ENCODE data around the gene SRP68. TPM values are rescaled to one million over a fixed set of nuclear protein-coding genes. Genes with fewer than 3 reads are reported as not detected.

Gene SRP68
- polyA plus RNA-seq, 1 donor: 65.2 TPM

GRCh38 chr17:76090517-76091129 lies 18.3 kb upstream of the SRP68 start:
- peaks cover 94% of the 10 kb centered on the region for H3K36me3 ChIP-seq (ENCODE audit: control insufficient read depth, insufficient read depth, low read length)
- no peaks in the 10 kb centered on the region for H3K9me3 ChIP-seq (ENCODE audit: control insufficient read depth, low read depth, low read length)
- H3K27ac ChIP-seq (ENCODE audit: low read length): no peak overlapping the region
- WGBS (ENCODE audit: insufficient coverage, low lambda C conversion rate): no CpG with 5 or more reads among the region's 17 CpGs
- DNase-seq: no peak
- no peak overlapping the region for H3K4me3 ChIP-seq (ENCODE audit: low read length)
- no peaks in the 10 kb centered on the region for H3K27me3 ChIP-seq (ENCODE audit: control insufficient read depth, insufficient read depth, low read length)
- no peaks in the 10 kb centered on the region for H3K4me1 ChIP-seq (ENCODE audit: control insufficient read depth, insufficient read depth, low read length)

GRCh38 chr17:76089680-76090516 lies 17.6 kb upstream of the SRP68 start:
- WGBS (ENCODE audit: insufficient coverage, low lambda C conversion rate): no CpG with 5 or more reads among the region's 32 CpGs
- no peak for DNase-seq
- no peaks in the 10 kb centered on the region for H3K9me3 ChIP-seq (ENCODE audit: control insufficient read depth, low read depth, low read length)
- H3K4me1 ChIP-seq (ENCODE audit: control insufficient read depth, insufficient read depth, low read length): no peaks in the 10 kb centered on the region
- no peak overlapping the region for H3K27ac ChIP-seq (ENCODE audit: low read length)
- peaks cover 96% of the 10 kb centered on the region for H3K36me3 ChIP-seq (ENCODE audit: control insufficient read depth, insufficient read depth, low read length)
- H3K4me3 ChIP-seq (ENCODE audit: low read length): no peak overlapping the region
- H3K27me3 ChIP-seq (ENCODE audit: control insufficient read depth, insufficient read depth, low read length): no peaks in the 10 kb centered on the region

GRCh38 chr17:76088868-76089576 lies 16.7 kb upstream of the SRP68 start:
- WGBS (ENCODE audit: insufficient coverage, low lambda C conversion rate): no CpG with 5 or more reads among the region's 25 CpGs
- no peaks in the 10 kb centered on the region for H3K27me3 ChIP-seq (ENCODE audit: control insufficient read depth, insufficient read depth, low read length)
- no peak overlapping the region for H3K4me3 ChIP-seq (ENCODE audit: low read length)
- H3K4me1 ChIP-seq (ENCODE audit: control insufficient read depth, insufficient read depth, low read length): no peaks in the 10 kb centered on the region
- no peaks in the 10 kb centered on the region for H3K9me3 ChIP-seq (ENCODE audit: control insufficient read depth, low read depth, low read length)
- H3K36me3 ChIP-seq (ENCODE audit: control insufficient read depth, insufficient read depth, low read length): peaks cover 97% of the 10 kb centered on the region
- H3K27ac ChIP-seq (ENCODE audit: low read length): no peak overlapping the region
- DNase-seq: no peak

DNA sequence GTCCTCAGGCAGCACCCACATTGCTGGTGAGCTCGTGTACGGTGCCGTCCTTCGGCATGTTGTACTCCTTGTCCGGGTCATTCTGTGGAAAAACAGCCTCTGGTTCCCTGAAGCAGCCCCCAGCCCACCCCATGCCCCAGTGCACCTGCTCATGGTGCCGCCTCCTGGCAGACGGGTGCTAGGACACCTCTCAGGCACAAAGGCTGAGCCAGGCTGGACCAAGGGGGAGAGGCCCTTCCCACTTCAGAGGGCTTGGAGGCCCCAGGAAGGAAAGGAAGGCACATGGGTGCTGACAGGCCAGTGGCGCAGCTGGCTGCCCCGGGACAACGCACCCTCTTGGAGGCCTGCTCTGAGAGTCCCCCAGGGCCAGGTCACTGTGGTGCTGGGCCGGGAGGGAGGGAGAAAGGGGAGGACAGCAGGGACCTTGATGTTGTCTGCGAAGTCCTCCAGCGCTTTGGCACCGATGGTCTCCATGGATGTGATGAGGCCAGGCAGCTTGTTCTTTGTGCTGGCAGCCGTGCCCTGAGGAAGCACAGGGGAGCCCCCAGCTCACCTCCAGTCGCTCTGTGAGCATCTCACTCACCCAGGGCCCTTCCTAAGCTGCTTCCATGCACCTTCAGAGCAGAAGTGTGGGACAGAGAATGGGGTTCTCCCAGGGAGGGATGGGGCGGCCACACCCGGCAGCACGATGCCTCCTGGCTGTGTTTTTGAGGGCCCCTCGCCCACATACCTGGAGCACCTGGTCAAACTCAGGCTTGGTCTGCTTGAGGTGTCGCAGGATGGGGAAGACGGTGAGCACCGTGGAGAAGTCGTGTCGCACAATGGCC lies 15.9 kb upstream of the SRP68 start:
- no peak for DNase-seq
- Histone ChIP-seq H3K27ac (ENCODE audit: low read length) (no peak overlapping the region), H3K36me3 (ENCODE audit: control insufficient read depth, insufficient read depth, low read length) (peaks cover 97% of the 10 kb centered on the region), H3K4me1 (ENCODE audit: control insufficient read depth, insufficient read depth, low read length) (no peaks in the 10 kb centered on the region), H3K9me3 (ENCODE audit: control insufficient read depth, low read depth, low read length) (no peaks in the 10 kb centered on the region), H3K27me3 (ENCODE audit: control insufficient read depth, insufficient read depth, low read length) (no peaks in the 10 kb centered on the region), H3K4me3 (ENCODE audit: low read length) (no peak overlapping the region)
- no CpG with 5 or more reads among the region's 25 CpGs for WGBS (ENCODE audit: insufficient coverage, low lambda C conversion rate)

DNA sequence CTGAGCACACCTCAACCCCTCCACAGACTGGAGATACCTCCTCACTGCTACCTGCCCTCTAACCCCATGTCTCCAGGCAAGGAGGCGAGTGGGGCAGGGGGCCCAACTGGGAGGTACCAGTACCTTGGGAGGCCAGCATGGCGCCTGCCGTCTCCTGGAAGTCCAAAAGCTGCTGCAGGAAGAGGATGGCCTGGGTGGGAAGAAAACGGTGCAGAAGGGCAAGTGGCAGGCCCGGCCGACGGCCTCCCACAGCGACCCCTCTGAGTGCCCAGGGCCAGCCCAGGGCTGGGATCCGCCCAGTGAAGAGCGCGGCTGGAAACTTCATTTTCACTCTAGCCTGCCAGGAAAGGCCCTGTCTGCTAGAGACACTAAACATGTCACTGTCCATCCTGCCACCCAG lies 15.2 kb upstream of the SRP68 start:
- no peak overlapping the region for H3K4me3 ChIP-seq (ENCODE audit: low read length)
- no peak for DNase-seq
- H3K9me3 ChIP-seq (ENCODE audit: control insufficient read depth, low read depth, low read length): no peaks in the 10 kb centered on the region
- H3K27ac ChIP-seq (ENCODE audit: low read length): no peak overlapping the region
- H3K27me3 ChIP-seq (ENCODE audit: control insufficient read depth, insufficient read depth, low read length): no peaks in the 10 kb centered on the region
- no CpG with 5 or more reads among the region's 11 CpGs for WGBS (ENCODE audit: insufficient coverage, low lambda C conversion rate)
- H3K36me3 ChIP-seq (ENCODE audit: control insufficient read depth, insufficient read depth, low read length): peaks cover 97% of the 10 kb centered on the region
- no peaks in the 10 kb centered on the region for H3K4me1 ChIP-seq (ENCODE audit: control insufficient read depth, insufficient read depth, low read length)

DNA sequence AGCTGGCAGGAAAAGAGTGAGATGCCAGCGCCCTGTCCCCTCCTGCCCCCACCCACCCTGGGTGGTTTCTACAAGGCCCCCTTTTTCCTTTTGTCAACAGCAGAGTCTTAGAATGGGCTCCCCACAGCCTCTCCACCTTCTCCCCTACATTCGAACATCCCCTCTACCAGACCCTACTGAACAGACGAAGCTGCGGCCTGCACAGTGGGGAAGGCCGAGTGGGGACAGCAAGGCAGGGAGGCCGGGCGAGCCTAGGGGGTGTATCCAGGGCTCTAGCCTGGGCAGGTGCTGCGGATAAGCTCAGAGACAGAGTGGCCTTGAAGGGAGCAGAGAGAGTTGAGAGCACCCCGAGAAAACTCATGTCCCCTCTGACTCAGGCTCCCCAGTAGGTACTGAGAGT lies 14.1 kb upstream of the SRP68 start:
- no CpG with 5 or more reads among the region's 9 CpGs for WGBS (ENCODE audit: insufficient coverage, low lambda C conversion rate)
- no peak overlapping the region for H3K27ac ChIP-seq (ENCODE audit: low read length)
- no peaks in the 10 kb centered on the region for H3K4me1 ChIP-seq (ENCODE audit: control insufficient read depth, insufficient read depth, low read length)
- H3K27me3 ChIP-seq (ENCODE audit: control insufficient read depth, insufficient read depth, low read length): no peaks in the 10 kb centered on the region
- peaks cover 91% of the 10 kb centered on the region for H3K36me3 ChIP-seq (ENCODE audit: control insufficient read depth, insufficient read depth, low read length)
- DNase-seq: no peak
- no peak overlapping the region for H3K4me3 ChIP-seq (ENCODE audit: low read length)
- no peaks in the 10 kb centered on the region for H3K9me3 ChIP-seq (ENCODE audit: control insufficient read depth, low read depth, low read length)

DNA sequence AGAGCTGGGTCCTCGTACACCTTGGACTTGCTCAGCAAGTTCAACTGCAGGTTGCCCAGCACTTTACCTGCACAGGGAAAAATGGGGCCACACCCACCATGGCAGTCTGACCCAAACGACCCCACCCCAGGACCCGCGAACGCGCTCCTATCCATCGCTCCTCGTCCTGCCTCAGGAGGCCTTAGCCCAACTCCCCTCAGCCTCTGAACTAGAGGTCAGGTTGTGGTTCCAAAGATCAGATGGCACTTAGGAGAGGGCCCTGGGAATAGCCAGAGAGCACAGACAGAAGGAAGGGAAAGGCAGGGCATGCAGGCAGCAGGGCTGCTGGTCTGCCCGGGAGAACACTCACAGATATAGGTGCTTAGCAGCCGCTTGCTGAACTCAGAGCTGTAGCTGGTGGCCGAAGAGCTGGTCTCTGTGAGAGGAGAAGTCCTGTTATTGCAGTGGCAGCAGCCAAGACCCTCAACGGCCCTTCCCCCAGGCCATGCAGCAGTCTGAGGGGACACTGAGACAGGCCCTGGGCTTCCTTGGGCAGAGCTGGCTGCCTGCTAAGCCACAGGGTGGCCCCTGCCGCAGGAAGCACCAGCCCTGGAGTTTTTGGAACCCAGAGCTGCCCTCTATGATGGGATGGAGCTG lies 13.5 kb upstream of the SRP68 start:
- H3K36me3 ChIP-seq (ENCODE audit: control insufficient read depth, insufficient read depth, low read length): peaks cover 86% of the 10 kb centered on the region
- no peaks in the 10 kb centered on the region for H3K27me3 ChIP-seq (ENCODE audit: control insufficient read depth, insufficient read depth, low read length)
- no peak overlapping the region for H3K27ac ChIP-seq (ENCODE audit: low read length)
- no peak overlapping the region for H3K4me3 ChIP-seq (ENCODE audit: low read length)
- no peaks in the 10 kb centered on the region for H3K9me3 ChIP-seq (ENCODE audit: control insufficient read depth, low read depth, low read length)
- no CpG with 5 or more reads among the region's 13 CpGs for WGBS (ENCODE audit: insufficient coverage, low lambda C conversion rate)
- no peak for DNase-seq
- H3K4me1 ChIP-seq (ENCODE audit: control insufficient read depth, insufficient read depth, low read length): no peaks in the 10 kb centered on the region

GRCh38 chr17:76085066-76085730 lies 12.9 kb upstream of the SRP68 start:
- no CpG with 5 or more reads among the region's 17 CpGs for WGBS (ENCODE audit: insufficient coverage, low lambda C conversion rate)
- peaks cover 80% of the 10 kb centered on the region for H3K36me3 ChIP-seq (ENCODE audit: control insufficient read depth, insufficient read depth, low read length)

DNA sequence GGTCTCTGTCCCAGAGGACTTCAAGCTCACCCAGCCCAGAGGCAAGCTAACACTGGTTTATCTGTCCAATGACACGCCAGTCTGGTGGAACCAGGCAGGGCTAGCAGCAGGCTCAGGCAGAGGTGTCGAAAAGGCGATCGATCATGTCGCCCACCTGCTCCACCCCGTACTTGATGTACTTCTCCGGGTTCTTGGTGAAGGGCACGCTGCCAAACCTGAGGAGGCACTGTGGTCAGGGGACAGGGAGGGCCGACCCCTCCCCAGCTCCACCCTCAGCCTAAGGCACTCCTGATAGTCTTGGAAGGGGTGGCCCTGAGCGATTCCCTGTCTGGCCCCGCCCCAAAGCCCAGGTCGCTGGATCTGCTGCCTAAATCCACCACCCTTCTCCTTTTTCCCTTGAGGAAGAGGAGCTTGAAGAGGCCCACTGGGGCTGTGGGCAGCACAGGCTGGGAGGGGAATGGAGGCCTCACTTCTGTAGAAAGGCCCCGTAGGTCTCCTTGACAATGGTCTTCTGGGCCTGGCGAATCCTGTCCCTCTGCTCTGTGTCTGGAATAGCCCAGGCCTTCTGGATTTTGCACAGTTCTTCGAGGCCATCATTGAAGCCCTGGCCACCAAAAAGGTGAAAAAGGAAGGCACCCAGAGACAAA lies 11.3 kb upstream of the SRP68 start:
- H3K27me3 ChIP-seq (ENCODE audit: control insufficient read depth, insufficient read depth, low read length): peaks cover 13% of the 10 kb centered on the region
- peaks cover 64% of the 10 kb centered on the region for H3K36me3 ChIP-seq (ENCODE audit: control insufficient read depth, insufficient read depth, low read length)
- H3K4me1 ChIP-seq (ENCODE audit: control insufficient read depth, insufficient read depth, low read length): peaks cover 16% of the 10 kb centered on the region
- no peaks in the 10 kb centered on the region for H3K9me3 ChIP-seq (ENCODE audit: control insufficient read depth, low read depth, low read length)
- WGBS (ENCODE audit: insufficient coverage, low lambda C conversion rate): no CpG with 5 or more reads among the region's 15 CpGs
- DNase-seq: no peak
- H3K27ac ChIP-seq (ENCODE audit: low read length): no peak overlapping the region
- no peak overlapping the region for H3K4me3 ChIP-seq (ENCODE audit: low read length)

More at GRCh38 chr17:76085066-76085730, 12.9 kb upstream of the SRP68 start:
- DNase-seq: no peak
- Histone ChIP-seq H3K27ac (ENCODE audit: low read length) (no peak overlapping the region), H3K9me3 (ENCODE audit: control insufficient read depth, low read depth, low read length) (no peaks in the 10 kb centered on the region), H3K4me3 (ENCODE audit: low read length) (no peak overlapping the region), H3K27me3 (ENCODE audit: control insufficient read depth, insufficient read depth, low read length) (no peaks in the 10 kb centered on the region), H3K4me1 (ENCODE audit: control insufficient read depth, insufficient read depth, low read length) (peaks cover under 1% of the 10 kb centered on the region)

All from large intestine (tissue), 3 donors.